Stimulated activated CD4-positive, alpha-beta T cell treated with anti-CD3 and anti-CD28 coated beads, Interleukin-12 subunit alpha, Interleukin-12 subunit beta, amount 100 ng/mL, for 24 hours (primary cell): ENCODE measurements around the gene LZTS3.
"Not testable (repeated sequence)": the region's sequence is repeated elsewhere in the genome, so short reads cannot be mapped to it uniquely, and the experiment has no call there.

ENCODE experiments used
- DNase-seq, 2 experiments: peaks; one replicate each; pipeline ENCODE4 v3.0.0-alpha.2; 2020; ENCODE audit warnings: low read depth in 2 of 2

LZTS3 gene

DNA sequence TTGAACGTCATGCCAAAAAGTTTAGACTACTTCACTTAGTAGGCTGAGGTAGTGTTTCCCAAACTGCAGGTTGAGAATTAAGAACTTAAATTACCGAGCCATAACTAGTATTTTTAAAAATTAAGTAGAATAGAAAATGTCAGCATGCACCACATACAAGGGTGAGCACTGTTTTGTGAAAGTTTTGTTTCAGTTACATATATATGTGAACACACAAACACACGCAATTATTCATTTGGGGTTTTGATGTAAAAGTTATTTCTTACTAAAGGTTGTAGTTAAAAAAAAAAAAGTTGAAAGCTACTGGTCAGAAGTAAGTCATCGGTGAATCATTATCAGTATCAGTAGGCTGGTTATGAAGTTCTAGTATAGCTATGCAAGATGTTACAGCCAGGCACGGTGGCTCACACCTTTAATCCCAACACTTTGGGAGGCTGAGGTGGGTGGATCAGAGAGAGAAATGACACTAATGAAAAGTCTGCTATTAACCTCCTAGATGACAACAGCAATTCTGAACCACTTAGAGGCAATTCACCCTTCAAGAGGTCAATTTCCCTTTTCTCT lies 37.8 kb downstream of the LZTS3 start:
- no peak for DNase-seq

DNA sequence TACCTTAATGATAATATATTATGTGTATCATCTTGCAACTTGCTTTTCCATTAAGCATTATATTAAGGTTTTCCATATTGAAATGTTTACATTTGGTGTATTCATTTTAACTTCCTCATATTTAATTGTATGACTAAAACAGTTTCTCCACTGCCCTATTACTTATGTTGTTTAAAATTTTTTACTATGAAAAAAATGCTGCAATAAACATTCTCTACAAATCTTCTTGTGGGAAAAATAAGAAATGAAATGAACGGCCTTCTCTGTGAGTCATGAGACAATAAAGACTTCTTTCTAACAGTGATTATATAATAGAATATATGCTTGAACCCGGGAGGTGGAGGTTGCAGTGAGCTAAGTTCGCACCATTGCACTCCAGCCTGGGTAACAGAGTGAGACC lies 39.2 kb downstream of the LZTS3 start:
- no peak for DNase-seq

DNA sequence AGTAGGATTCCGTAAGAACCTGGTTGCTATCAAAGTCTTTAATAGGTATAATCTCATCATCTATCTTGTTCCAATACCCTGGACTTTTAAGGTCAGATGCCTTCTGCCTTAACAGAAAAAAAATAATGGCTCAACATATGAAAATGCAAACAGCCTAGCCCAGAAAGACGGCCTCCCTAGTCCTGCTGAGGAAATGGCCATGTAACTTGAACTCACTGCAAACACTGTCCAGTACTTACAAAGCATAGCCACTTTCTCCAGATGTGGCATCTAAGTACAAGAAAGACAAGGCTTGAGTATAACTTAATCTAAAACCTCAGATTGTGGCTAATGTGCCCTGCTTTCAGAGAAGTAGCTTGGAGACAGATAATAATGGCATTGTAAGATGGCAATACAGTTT lies 40.2 kb downstream of the LZTS3 start:
- DNase-seq, result no peak

DNA sequence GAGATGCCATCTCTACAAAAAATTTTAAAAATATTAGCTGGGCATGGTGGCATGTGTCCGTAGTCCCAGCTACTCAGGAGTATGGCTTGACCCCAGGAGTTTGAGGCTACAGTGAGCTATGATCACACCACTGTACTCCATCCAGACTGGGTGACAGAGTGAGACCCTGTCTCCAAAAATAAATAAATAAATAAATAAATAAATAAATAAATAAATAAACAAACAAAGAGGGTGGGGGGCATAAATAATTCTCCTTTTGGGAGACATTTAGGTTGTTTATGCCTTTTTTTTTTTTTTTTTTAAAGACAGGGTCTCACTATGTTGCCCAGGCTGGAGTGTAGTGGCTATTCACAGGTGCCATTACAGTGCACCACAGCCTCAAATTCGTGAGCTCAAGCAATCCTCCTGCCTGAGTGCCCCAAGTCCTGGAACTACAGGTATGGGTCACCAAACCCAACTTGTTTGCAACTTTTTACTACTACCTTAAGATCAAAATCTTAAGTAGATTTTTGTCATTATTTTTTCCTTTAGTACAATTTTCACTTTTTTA lies 43.2 kb downstream of the LZTS3 start:
- no peak for DNase-seq

DNA sequence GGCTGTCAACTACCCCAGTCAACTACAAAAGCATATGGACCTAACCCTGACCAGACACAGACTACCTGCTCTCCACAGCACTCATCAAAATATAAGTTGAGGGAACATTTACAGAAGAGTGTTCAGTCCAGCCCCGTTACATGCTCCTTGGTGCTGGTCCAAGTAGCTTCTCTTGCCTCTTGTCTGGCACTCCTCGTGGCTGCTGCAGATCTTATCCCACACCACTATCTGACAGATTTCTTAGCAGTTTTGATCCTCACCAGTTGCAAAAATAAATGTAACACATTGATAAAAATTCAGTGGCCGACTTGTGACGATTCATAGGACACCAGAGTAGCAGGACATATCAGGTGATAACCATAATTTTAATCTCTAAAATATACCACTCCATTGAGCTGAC lies 44.3 kb downstream of the LZTS3 start:
- no peak for DNase-seq

DNA sequence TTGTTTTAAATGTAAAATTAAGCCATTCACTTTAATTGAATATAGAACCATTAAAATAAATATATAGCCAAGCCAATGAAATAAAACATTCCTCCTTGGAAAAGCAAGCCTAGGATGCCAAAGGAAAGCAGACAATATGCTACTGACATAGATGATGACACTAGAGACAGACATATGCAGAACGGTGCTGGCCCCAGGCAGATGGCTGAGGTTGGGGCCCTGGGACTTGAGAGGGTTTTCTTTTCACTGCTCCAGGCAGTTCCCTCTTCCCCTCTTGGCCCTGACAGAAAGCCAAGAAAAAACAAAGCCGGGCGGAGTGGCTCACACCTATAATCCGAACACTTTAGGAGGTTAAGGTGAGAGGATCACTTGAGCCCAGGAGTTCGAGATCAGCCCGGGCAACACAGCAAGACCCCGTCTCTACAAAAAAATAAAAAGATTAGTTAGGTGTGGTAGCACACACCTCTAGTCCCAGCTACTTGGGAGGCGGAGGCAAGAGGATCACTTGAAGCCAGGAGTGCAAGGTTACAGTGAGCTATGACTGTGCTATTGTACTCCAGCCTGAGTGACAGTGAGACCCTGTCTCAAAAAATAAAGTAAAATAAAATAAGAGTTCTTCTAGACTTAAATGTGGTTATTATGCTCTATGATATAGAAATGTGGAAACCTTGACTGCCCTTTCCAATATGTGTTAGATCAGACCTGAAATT lies 44.9 kb downstream of the LZTS3 start:
- no peak for DNase-seq

DNA sequence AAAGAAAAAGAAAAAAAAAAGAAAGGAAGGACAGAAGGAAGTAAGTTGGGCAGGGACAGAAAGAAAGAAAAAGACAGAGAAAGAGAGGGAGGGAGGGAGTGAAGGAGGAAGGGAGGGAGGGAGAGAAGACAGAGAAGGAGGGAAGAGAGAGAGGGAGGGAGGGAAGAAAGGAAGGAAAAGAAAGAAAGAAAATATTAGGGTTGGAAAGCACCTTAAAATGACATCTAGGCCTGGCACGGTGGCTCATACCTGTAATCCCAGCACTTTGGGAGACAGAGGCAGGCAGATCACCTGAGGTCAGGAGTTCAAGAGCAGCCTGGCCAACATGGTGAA lies 46.9 kb downstream of the LZTS3 start:
- DNase-seq, result no peak

DNA sequence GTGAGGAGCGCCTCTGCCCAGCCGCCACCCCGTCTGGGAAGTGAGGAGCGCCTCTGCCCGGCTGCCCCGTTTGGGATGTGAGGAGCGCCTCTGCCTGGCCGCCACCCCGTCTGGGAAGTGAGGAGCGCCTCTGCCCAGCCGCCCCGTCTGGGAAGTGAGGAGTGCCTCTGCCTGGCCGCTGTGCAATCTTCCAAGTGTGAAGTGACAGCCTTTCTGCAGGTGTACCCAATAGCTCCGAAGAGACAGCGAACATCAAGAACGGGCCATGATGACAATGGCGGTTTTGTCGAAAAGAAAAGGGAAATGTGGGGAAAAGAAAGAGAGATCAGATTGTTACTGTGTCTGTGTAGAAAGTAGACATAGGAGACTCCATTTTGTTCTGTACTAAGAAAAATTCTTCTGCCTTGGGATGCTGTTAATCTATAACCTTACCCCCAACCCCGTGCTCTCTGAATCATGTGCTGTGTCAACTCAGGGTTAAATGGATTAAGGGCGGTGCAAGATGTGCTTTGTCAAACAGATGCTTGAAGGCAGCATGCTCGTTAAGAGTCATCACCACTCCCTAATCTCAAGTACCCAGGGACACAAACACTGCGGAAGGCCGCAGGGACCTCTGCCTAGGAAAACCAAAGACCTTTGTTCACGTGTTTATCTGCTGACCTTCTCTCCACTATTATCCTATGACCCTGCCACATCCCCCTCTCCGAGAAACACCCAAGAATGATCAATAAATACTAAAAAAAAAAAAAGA lies 47.4 kb downstream of the LZTS3 start:
- DNase-seq, result not testable (repeated sequence)

DNA sequence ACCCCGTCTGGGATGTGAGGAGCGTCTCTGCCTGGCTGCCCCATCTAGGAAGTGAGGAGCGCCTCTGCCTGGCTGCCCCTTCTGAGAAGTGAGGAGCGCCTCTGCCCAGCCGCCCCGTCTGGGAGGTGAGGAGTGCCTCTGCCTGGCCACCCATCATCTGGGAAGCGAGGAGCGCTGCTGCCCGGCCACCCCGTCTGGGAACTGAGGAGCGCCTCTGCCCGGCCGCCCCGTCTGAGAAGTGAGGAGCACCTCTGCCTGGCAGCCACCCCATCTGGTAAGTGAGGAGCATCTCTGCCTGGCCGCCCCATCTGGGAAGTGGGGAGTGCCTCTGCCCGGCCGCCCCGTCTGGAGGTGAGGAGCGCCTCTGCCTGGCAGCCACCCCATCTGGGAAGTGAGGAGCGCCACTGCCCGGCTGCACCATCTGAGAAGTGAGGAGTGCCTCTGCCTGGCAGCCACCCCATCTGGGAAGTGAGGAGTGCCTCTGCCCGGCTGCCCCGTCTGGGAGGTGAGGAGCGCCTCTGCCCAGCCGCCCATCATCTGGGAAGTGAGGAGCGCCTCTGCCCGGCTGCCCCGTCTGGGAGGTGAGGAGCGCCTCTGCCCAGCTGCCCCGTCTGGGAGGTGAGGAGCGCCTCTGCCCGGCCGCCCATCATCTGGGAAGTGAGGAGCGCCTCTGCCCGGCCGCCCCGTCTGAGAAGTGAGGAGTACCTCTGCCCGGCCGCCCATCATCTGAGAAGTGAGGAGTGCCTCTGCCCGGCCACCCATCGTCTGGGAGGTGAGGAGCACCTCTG lies 48.4 kb downstream of the LZTS3 start:
- not testable (repeated sequence) for DNase-seq

DNA sequence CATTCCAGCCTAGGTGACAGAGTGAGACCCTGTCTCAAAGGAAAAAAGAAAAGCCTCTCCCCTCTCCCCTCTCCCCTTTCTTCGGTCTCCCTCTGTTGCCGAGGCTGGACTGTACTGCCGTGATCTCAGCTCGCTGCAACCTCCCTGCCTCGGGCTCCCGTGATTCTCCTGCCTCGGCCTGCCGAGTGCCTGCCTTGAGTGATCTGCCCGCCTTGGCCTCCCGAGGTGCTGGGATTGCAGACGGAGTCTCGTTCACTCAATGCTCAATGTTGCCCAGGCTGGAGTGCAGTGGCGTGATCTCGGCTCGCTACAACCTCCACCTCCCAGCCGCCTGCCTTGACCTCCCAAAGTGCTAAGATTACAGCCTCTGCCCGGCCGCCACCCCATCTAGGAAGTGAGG lies 49.2 kb downstream of the LZTS3 start:
- not testable (repeated sequence) for DNase-seq

DNA sequence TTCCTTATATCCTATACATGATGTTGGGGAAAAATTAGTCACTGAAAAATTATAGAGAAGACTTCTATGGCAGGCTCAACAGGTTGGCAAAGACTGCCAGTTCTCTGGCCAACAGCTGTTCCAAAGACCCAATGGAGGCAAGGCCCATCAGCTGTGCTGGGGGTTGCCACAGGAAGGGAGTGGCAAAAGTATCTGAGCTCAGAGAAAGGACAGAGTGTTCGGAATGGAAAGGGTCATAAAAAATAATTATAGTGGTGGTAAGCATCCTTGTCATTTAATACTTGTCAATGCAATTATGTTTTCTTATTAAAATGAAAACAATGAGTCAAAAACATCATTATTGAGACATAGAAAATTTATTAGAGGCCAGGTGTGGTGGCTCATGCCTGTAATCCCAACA lies 49.8 kb downstream of the LZTS3 start:
- no peak for DNase-seq

DNA sequence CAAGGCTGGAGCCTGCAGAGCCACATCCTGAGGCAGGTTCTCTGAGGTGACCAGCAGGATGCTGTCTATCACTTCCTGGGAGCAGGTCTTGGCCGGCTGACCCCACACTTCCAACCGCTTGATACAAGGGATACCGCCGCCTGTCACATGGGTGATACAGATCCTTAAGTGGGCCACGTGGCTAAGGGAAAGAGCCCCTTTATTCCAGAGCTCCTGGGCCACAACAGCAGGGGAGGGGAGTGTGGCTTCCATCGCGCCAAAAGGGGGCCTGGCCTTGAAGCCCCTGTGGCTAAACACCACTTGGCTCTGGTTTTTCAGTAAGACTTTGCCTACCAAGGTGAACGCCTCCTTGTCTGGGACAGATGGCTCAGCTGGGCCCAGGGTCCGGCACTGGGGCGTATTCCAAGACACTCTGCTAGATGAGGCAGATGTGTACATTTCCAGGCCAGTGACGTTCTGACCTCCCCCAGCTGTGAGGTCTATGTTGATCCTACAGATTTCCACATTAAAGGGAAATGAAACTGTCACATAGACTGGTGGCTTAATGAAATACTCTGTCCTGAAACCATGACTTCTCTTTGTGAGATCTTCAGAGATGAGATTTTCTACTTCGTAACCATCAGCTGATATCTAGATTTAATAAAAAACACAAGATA lies 51.3 kb downstream of the LZTS3 start:
- no peak for DNase-seq

DNA sequence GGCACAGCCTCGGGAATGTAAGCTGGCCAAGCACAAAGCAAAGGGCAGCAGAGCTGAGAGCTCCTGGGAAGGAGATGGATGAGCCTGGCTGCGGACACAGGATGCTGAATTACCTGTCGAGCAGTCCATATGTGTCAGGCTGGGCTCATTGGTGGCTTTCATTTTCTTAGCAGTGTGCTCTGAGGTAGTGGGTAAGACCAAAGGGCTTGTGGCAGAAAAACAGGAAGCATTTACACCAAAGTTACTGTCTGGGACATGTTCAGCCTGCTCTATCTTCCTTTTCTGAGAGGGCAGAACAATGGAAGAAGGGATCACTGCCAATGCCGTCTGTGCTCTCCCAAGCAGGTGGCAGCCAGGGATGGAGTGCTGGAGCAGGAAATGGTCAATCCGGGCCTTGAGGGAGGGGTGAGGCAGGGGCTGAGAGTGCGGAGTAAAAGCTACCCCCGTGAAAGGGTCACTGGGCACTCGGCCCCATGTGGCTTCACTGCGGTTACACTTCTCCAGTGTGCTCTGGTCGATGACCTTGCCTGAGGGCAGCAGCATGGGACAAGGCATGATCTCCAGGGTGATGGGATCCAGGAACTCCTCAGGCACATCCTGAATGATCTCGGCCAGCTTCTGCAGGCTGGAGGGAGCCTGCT lies 52.0 kb downstream of the LZTS3 start:
- DNase-seq, result no peak

DNA sequence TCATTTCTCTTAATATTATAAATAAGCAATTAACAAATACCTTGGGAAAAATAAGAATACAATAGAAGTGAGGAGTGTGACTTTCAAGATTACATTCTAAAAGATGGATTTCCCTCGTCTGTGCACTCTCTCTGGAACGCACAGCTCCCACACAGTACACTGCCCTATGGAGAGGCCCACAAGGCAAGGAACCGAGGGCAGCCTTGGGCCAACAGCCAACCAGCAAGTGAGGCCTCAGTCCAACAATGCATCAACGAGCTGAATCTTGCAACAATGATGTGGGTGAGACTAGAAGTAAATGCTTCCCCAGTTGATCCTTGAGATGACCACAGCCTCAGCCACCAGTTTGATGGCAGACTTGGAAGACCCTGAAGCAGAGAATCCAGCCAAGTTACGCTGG lies 54.3 kb downstream of the LZTS3 start:
- DNase-seq, result no peak

DNA sequence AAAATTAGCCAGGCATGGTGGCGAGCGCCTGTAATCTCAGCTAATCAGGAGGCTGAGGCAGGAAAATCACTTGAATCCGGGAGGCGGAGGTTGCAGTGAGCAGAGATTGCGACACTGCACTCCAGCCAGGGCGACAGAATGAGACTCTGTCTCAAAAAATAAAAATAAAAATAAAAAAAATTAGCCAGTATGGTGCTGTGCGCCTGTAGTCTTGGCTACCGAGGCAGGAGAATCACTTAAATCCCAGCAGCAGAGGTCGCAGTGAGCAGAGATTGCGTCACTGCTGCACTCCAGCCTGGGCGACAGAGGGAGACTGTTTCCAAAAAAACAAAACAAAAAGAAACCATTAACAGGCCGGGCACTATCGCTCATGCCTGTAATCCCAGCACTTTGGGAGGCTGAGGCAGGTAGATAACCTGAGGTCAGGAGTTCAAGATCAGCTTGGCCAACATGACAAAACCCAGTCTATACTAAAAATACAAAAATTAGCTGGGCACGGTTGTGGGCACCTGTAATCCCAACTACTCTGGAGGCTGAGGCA lies 55.4 kb downstream of the LZTS3 start:
- not testable (repeated sequence) for DNase-seq

DNA sequence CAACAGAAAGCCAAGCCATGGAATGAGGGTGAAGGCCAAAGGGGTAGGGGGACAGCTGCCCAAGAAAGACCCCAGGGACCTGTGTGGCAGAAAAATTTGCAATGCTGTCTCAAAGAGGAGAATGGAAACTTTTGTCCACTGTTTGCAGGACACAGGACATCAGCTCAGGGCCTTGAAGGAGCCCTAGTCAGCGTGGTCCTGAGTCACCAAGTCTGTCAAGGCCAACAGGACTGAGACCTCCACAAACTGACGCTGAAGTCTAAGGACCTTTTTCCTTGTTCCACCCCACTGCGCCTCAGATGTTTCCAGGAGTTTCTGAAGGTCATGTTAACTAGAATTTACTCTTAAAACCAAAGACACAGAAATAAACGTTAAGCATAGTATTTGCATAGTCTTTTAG lies 57.0 kb downstream of the LZTS3 start:
- DNase-seq, result no peak

DNA sequence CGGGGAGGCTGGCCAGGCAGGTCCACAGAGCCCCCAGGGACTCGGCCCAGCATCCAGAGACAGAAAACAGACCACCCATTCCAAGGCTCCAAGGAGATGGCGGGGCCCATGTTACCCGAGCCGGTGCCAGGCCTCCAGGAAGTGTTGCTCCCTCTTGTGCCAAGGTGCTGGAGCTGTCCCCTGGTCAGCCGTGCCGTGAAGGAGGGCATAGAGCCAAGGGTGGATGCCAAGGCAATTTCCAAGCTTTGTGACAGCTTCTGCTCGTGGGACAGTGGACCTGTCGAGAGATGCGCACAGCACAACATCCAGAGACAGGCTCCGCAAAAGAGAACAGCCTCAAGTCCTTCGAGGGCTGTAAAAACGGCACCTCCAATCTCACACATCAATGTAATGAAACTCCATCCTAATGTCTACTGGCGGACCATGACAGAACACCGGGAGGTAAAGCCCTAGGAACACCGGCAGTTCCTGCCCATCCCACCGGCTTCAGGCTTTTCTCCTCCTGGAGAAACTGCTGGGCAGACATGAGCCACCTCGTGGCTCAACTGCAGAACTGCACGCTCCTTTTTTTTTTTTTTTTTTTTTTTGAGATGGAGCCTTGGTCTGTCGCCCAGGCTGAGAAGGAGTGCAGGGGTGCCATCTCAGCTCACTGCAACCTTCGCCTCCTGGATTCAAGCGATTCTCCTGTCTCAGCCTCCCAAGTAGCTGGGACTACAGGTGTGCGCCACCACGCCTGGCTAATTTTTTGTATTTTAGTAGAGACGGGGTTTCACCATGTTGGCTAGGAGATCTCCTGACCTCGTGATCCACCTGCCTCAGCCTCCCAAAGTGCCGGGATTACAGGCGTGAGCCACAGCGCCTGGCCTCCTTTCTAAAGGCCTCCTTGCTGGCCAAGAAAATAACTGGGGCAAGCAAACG lies 57.9 kb downstream of the LZTS3 start:
- no peak for DNase-seq
